GM20000 (cell line): Measurements from ENCODE around the gene RAD18.

Experiments used
- DNase-seq: peaks from one replicate; pipeline ENCODE4 v3.0.0; 2012; ENCODE audit warnings: low spot score
- CTCF ChIP-seq: IDR thresholded peaks from 2 replicates; pipeline ENCODE4 v1.5.1; 2012; ENCODE audit warnings: mild to moderate bottlenecking, control low read depth; ENCODE audit errors: extremely low read depth, missing control alignments

The RAD18 gene

GRCh38 chr3:8986741-8987140, 23.5 kb upstream of the RAD18 start:
- TF ChIP-seq CTCF = no peak
- DNase-seq = no peak

GRCh38 chr3:8985876-8986275, 22.6 kb upstream of the RAD18 start:
- DNase-seq = no peak
- no peak for TF ChIP-seq CTCF

DNA sequence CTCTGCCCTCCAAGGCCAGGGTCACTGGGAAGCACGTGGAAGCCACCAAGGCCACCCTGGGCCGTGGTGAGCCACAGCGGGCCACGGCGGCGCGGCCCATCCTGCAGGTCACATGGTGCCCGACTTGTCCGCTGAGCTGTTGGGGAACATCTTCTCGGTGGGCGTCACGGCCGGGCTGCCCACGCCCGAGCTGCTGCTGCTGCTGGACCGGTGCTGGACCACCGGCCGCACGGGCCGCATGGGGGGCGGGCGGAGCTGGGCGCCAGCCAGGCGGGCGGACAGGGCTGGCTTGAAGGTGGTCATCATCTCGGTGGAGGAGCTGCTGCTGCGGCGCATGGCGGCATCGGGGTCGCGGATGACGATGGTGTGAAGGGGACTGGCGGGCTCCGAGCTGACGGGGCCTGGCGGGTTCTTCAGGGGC, 22.1 kb upstream of the RAD18 start:
- TF ChIP-seq CTCF = no peak
- DNase-seq = no peak

DNA sequence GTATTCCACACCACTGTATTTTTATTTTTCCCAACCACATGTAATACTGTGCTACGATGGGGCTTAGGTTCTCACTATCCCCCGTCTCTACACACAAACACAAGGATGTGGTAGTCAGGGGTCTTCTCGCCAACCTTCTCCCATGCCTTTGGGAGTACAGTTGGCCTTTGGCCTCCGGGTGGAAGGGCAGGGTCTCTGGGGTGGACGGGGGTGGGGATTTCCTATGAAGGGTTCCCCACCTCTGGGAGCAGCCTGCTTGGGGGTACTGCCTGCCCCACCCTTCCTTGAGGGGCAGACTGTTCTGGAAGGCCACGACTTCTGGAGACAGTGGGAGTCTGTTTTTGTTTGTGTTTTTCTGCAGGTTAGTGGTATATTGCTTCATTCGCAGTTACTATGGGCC, 21.3 kb upstream of the RAD18 start:
- TF ChIP-seq CTCF = no peak
- no peak for DNase-seq

DNA sequence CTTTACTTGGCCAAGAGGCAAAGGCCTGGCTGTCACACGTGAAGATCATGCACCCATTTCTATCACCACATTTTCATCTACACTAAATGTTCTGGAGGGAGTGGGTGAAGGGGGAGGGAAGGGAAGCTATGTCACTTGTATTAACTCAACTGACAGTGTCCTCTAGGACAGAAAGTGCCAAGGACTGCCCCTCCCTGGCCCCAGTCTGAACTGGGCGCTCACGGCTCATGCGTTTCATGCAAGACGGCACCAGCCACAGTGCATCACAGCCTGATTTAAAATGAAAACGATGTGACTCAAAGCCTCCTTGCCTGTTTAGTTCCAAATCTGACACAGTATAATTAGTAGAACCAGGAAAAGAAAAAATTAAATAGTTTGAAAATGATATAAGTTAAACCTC, 20.8 kb upstream of the RAD18 start:
- TF ChIP-seq CTCF = no peak
- DNase-seq = no peak

DNA sequence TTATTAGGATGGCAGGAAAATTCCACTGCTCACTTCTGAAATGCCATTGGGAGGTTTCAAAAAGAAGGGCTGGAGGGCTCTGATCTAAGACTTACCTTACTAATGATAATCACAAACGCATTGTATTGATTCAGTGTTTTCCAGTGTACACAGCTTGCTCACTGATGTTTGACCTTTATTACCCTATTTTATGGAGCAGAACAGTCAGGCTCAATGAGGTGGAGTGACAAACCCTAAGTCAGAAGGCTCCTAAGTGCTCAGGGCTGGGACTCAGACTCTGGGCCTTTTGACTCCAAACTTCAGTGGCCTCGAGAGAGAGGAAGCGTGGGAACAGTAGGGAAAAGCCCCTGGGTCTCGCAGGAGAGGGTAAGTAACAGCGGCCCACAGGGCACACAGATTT, 20.3 kb upstream of the RAD18 start:
- DNase-seq = no peak
- TF ChIP-seq CTCF = no peak

DNA sequence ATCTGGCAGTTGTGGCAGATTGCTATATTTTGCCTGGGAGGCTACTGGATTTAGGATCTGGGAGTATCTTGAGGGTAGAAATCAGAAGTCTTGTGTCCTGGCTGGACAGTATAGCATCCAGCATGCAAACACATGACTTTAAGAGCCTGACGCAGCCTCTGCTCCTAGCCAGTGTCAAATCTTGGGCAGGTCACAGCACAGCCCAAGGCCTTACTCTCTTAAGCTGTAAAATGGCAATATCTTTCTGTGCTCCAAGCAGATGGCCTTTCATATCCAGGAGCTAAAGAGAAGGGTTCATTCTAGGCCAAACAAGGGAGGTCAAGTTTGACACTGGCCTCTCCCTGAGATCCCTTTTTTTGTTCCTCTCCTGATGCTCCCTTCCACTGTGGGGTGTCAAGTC, 19.8 kb upstream of the RAD18 start:
- DNase-seq = no peak
- TF ChIP-seq CTCF = no peak
